Measurements from ENCODE around the gene TBC1D21. TPM values are rescaled to one million over a fixed set of nuclear protein-coding genes. Genes with fewer than 3 reads are reported as not detected.

The TBC1D21 gene
- total RNA-seq, 1 experiment from 2014 or later: not detected

GRCh38 chr15:73927476-73928240, 54.3 kb downstream of the TBC1D21 start:
- ChIA-PET CTCF (interaction anchor here (0.6 to 1.6 kb wide), 10 partner anchors 13 to 1566 kb away, joined by 3 to 15 read pairs (median 6); no protein-coding TSS in a partner anchor), POLR2A (ENCODE audit: low non-redundant PET) (no interaction called here)
- DNase-seq (ENCODE audit: low spot score): peak; percentile 73
- intact Hi-C loops (cut with micrococcal nuclease; ENCODE audit: unreplicated experiment): no loop called here
- H3K4me1 ChIP-seq (ENCODE audit: insufficient read depth, low read length, poor library complexity, severe bottlenecking): peaks cover 44% of the 10 kb centered on the region
- peaks cover 14% of the 10 kb centered on the region for H3K36me3 ChIP-seq (ENCODE audit: insufficient read depth, low read length, poor library complexity, severe bottlenecking)
- peak overlapping the region; percentile 89 for H3K27ac ChIP-seq (ENCODE audit: low read depth, low read length, poor library complexity, severe bottlenecking)
- no TSS peak for BruUV-seq (replicated peaks)
- no peaks in the 10 kb centered on the region for H3K27me3 ChIP-seq (replicated peaks; ENCODE audit: insufficient read depth, low read depth, low read length, poor library complexity)
- no peaks in the 10 kb centered on the region for H3K9me3 ChIP-seq (ENCODE audit: low read depth, low read length, poor library complexity, severe bottlenecking)
- TF ChIP-seq CTCF (conservative IDR thresholded peaks at IDR 0.05; ENCODE audit: low read depth, low read length): peak; percentile 73
- TF ChIP-seq EZH2 (IDR thresholded peaks at IDR 0.05; ENCODE audit: borderline replicate concordance, low read depth, low read length, poor library complexity, severe bottlenecking): no peak
- peak overlapping the region; percentile 86 for H3K4me3 ChIP-seq (ENCODE audit: low read depth, low read length, poor library complexity, severe bottlenecking)

GRCh38 chr15:73928241-73928579, 54.8 kb downstream of the TBC1D21 start:
- H3K27ac ChIP-seq (ENCODE audit: low read depth, low read length, poor library complexity, severe bottlenecking): no peak overlapping the region
- peak overlapping the region; percentile 86 for H3K4me3 ChIP-seq (ENCODE audit: low read depth, low read length, poor library complexity, severe bottlenecking)
- H3K27me3 ChIP-seq (replicated peaks; ENCODE audit: insufficient read depth, low read depth, low read length, poor library complexity): no peaks in the 10 kb centered on the region
- H3K9me3 ChIP-seq (ENCODE audit: low read depth, low read length, poor library complexity, severe bottlenecking): no peaks in the 10 kb centered on the region
- ChIA-PET POLR2A (ENCODE audit: low non-redundant PET) (no interaction called here), CTCF (interaction anchor here (0.6 to 1.6 kb wide), 9 partner anchors 12 to 1567 kb away, joined by 3 to 15 read pairs (median 6); no protein-coding TSS in a partner anchor)
- peaks cover 15% of the 10 kb centered on the region for H3K36me3 ChIP-seq (ENCODE audit: insufficient read depth, low read length, poor library complexity, severe bottlenecking)
- TF ChIP-seq EZH2 (IDR thresholded peaks at IDR 0.05; ENCODE audit: borderline replicate concordance, low read depth, low read length, poor library complexity, severe bottlenecking): no peak
- TF ChIP-seq CTCF (conservative IDR thresholded peaks at IDR 0.05; ENCODE audit: low read depth, low read length): no peak
- BruUV-seq (replicated peaks): no TSS peak
- intact Hi-C loops (cut with micrococcal nuclease; ENCODE audit: unreplicated experiment): no loop called here
- DNase-seq (ENCODE audit: low spot score): no peak
- peaks cover 38% of the 10 kb centered on the region for H3K4me1 ChIP-seq (ENCODE audit: insufficient read depth, low read length, poor library complexity, severe bottlenecking)

GRCh38 chr15:73928971-73929627, 55.7 kb downstream of the TBC1D21 start:
- Histone ChIP-seq H3K4me1 (ENCODE audit: insufficient read depth, low read length, poor library complexity, severe bottlenecking) (peaks cover 29% of the 10 kb centered on the region), H3K9me3 (ENCODE audit: low read depth, low read length, poor library complexity, severe bottlenecking) (no peaks in the 10 kb centered on the region), H3K36me3 (ENCODE audit: insufficient read depth, low read length, poor library complexity, severe bottlenecking) (peaks cover 15% of the 10 kb centered on the region), H3K4me3 (ENCODE audit: low read depth, low read length, poor library complexity, severe bottlenecking) (peak overlapping the region; percentile 86), H3K27ac (ENCODE audit: low read depth, low read length, poor library complexity, severe bottlenecking) (no peak overlapping the region), H3K27me3 (replicated peaks; ENCODE audit: insufficient read depth, low read depth, low read length, poor library complexity) (no peaks in the 10 kb centered on the region)
- no peak for DNase-seq (ENCODE audit: low spot score)
- no TSS peak for BruUV-seq (replicated peaks)
- intact Hi-C loops (cut with micrococcal nuclease; ENCODE audit: unreplicated experiment): no loop called here
- TF ChIP-seq CTCF (conservative IDR thresholded peaks at IDR 0.05; ENCODE audit: low read depth, low read length): no peak
- TF ChIP-seq EZH2 (IDR thresholded peaks at IDR 0.05; ENCODE audit: borderline replicate concordance, low read depth, low read length, poor library complexity, severe bottlenecking): no peak
- ChIA-PET CTCF (no interaction called here), POLR2A (ENCODE audit: low non-redundant PET) (interaction anchor here (0.5 kb wide), 1 partner anchor 554 kb away, joined by 4 read pairs; no protein-coding TSS in a partner anchor)

Measured in A673 (cell line).